T follicular helper cell (primary cell): ENCODE results near the gene KCNJ16.
"Not testable (repeated sequence)": the region's sequence is repeated elsewhere in the genome, so short reads cannot be mapped to it uniquely, and the experiment has no call there.

ENCODE experiments used
- DNase-seq: peaks from one replicate; pipeline ENCODE4 v3.0.0-alpha.2; 2020; ENCODE audit warnings: low read depth
- total RNA-seq, 2 experiments: gene quantifications; one replicate each; lab custom pipeline; 2026; lab: John Stamatoyannopoulos, UW

Gene KCNJ16
- 0 reads per million in 2 experiments for total RNA-seq

GRCh38 chr17:70074956-70075355 is at the start of gene KCNJ16:
Gene KCNJ16, plus strand, starts transcription at chr17:70075225. Its CDS starts 56,863 bp downstream, at chr17:70132088.
- no peak for DNase-seq

DNA sequence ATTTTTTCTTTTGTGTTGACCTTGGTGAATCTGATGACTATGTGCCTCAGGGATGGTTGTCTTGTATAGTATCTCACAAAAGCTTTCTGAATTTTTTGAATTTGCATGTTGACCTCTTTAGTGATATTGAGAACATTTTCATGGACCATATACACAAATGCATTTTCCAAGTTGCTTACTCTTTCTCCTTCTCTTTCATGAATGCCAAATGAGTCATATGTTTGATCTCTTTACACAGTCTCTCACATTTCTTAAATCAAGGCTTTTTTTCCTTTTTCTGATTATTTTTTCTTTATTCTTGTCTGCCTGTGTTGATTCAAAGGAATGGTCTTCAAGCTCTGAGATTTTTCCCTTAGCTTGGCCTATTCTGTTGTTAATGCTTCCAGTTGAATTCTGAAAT is 46.6 kb upstream of the KCNJ16 start:
- no peak for DNase-seq

DNA sequence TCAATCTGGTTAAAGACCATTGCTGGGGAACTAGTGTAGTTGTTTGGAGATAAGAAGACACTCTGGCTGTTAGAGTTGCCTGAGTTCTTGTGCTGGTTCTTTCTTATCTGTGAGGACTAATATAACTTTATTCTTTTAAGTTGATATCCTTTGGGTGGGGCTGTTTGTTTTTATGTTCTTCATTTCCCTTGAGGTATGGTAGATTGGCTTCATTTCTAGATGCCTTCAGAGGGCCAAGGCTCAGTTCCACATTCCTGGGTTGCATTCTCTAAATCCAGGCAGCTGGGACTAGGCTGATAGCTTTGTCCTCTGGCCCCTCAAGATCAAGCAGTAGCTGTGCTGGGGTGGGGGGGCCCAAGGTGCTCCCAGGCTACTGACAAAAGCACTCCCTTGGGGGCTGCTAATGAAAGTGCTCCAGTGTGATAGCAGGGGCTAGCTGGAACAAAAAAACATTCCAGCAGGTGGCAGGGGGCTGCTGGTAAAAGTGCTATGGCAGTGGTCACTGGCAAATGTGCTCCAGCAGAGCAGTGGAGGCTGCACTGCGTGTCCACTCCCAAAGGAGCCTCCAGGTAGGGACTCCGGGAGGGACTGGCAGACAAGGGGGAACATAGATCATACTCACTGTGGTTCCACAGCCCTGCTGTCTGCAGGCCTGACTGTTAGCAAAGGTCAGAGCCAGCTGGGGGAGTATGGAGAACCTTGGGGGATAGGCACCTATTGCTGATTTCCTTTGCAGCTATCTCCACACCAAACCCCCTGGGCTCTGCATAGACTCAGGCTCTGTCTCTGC is 45.9 kb upstream of the KCNJ16 start:
- no peak for DNase-seq

DNA sequence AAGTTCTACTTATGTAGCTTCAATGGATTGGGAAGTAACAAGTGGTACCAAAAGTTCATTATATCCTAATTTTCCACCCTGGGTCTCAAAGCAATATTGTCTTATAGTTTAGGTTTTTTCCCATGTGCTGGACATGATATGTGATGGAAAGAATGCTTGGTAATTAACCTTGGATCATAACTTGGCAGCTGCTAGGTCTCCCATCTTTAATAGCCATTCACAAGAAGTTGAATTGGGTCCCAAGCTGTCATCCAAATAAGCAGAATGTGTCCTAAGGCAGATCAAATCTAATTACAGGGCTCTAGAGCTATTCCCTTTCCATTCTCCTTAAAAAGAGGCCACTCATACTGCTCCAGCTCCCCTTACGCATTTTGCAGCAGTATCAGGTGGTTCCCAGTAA is 44.7 kb upstream of the KCNJ16 start:
- no peak for DNase-seq

DNA sequence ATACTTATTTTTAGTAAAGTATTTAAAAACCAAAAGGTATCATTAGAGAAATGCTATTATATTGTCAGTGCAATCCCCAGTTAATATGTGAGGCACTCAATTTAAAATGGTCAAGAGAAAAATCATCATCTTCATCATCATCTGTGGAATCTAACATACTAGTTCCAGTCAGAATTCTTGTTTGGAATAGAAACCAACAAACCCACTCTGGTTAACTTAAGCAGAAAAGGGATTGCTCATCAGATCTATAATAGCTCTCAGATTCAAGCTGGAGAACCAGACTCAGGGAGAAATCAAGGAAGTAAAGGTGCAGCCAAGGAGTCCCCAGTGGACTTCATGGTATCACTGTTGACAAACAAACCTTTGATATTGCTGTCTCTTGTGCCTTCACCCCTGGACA is 43.7 kb upstream of the KCNJ16 start:
- DNase-seq, result no peak

DNA sequence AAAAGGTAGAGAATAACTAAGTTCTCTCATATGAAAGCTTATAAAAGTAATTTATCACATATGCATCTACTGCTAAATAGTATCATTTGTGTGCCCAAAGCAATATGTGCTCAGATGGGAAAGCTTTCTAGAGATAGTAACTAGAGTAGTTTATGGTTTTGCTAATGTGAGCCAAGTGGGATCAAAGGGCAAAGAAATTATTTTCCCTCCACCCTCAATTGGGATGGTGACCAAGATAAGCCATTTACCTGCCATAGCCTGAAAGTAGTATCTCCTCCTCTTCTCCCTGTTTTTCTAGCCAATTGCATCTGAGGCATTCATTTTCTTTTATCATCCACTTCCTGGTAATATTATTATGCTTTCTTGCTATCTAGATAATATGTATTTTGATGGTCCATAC is 41.9 kb upstream of the KCNJ16 start:
- no peak for DNase-seq

GRCh38 chr17:70034158-70034557 is 40.9 kb upstream of the KCNJ16 start:
- no peak for DNase-seq

GRCh38 chr17:70037498-70037897 is 37.5 kb upstream of the KCNJ16 start:
- no peak for DNase-seq

GRCh38 chr17:70040336-70040735 is 34.7 kb upstream of the KCNJ16 start:
- no peak for DNase-seq

GRCh38 chr17:70041061-70041460 is 34.0 kb upstream of the KCNJ16 start:
- no peak for DNase-seq

- DNase-seq, result no peak
Observed at GRCh38 chr17:70041540-70041939, 33.5 kb upstream of the KCNJ16 start.

DNA sequence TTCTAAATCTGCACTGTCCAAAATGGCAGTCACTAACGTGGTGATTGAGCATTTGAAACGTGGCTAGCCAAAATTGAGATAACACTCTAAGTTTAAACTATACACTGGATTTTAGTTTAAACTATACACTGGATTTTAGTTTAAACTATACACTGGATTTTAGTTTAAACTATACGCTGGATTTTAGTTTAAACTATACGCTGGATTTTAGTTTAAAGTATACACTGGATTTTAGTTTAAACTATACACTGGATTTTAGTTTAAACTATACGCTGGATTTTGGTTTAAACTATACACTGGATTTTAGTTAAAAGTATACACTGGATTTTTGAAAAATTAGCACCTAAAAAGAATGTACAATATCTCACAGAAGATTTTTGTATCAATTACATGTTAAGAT is 29.2 kb upstream of the KCNJ16 start:
- not testable (repeated sequence) for DNase-seq

GRCh38 chr17:70047619-70048419 is 27.2 kb upstream of the KCNJ16 start:
- DNase-seq, result no peak

DNA sequence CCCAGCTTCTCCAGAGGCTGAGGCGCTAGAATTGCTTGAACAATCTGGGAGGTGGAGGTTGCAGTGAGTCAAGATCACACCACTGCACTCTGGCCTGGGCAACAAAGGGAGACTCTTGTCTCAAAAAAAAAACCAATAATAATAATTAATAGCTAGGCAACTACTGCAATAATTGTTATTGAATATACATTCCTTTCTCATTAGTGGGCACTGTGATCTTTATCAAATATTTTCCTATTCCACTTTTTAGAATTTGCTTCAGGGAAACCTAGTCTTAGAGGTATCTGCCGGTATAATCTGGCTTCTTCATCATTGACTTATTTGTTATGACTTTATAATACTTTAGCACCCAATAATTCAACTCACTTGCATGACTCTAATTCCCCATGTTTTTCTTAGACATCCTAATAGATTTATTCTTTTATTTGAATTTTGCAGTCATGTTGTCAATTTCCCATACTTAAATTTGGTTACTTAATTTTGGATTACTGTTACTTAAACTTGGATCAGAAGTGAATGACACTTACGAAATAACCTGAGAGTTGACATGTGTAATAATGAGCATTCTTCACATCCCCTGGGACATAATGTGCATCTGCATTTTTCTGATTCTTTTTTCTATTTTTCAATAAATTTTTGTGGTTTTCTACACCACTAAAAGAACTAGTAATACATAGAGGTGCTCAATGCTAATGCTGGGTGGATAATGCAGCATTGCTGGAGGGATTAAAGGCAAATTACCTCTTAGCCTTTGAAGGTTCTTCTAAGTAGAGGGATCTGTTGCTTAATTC is 25.0 kb upstream of the KCNJ16 start:
- no peak for DNase-seq

GRCh38 chr17:70050931-70051330 is 24.1 kb upstream of the KCNJ16 start:
- DNase-seq, result no peak

DNA sequence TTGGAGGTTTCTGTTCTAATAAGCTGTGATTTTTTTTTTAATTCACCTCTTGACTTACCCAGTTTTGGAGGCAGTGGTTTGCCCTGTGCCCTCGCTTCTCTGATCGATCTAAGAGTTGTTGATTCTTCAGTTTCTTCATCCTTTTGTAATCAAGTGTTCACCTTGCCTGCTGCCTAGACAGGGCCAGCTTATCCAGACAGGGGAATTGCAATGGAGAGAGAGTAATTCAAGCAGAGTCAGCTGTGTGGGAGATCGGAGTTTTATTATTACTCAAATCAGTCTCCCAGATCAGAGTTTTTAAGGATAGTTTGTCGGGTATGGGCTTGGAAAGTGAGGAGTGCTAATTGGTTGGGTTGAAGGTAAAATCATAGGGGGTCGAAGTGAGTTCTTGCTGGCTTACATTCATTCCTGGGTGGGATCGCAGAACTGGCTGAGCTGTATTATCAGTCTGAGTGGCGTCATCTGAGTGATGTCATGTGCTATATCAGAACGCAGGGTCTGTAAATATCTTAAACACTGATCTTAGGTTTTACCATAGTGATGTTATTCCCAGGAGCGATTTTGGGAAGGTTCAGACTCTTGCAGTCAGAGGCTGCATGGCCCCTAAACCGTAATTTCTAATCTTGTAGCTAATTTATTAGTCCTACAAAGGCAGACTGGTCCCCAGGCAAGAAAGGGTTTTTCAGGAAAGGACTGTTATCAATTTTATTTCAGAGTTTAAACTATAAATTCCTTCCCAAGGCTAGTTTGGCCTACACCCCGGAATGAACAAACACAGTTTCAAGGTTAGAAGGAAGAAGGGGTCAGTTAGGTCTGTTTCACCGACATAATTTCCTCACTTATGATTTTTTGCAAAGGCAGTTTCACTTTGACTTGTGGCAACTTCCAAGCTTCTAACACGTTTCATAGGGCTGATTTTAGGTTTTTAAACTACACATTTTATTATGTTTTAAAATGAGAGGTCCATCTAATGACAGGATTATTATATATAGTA is 21.5 kb upstream of the KCNJ16 start:
- DNase-seq, result no peak

- no peak for DNase-seq
Observed at GRCh38 chr17:70055000-70055399, 20.0 kb upstream of the KCNJ16 start.

GRCh38 chr17:70059071-70059470 is 16.0 kb upstream of the KCNJ16 start:
- no peak for DNase-seq

DNA sequence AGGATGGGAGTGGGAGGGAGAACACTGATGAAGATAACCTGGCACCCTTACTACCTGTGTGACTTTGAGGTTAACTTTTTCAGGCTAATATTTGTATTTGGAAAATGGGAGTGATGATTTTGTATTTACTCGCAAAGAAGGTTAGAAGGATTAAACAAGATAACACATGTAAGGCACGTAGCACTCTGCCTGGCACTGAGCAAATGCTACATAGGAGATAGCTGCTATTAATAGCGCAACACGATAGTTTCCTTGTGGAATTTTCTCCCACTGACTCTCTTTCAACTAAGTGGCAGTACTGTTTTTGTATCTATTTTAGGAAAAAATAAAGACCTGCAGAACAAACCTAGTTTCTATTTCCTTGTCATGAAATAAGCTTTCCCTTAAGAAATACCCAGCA is 15.4 kb upstream of the KCNJ16 start:
- no peak for DNase-seq

GRCh38 chr17:70060415-70060814 is 14.6 kb upstream of the KCNJ16 start:
- DNase-seq, result no peak

DNA sequence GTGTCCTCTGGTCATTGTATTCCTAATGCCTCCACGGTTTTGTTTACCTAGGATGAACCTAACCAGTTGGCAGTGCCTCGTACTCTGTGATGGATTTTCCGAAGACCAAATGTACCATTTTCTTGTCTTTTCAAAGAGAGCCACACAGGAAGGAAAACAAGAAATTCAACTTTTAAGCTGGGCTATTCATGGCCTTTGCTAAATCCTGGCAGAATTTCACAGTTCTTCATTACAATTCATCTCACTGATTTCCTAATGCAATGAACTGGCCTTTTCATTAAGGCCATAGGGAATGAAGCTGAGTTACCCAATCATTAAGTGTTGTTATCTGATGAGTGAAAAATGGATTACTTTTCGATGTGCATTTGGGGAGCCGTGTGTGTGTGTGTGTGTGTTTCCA is 7.9 kb upstream of the KCNJ16 start:
- no peak for DNase-seq
